CD14-positive monocyte (primary cell): ENCODE measurements around the gene CDKAL1. TPM values are rescaled to one million over a fixed set of nuclear protein-coding genes. Genes with fewer than 3 reads are reported as not detected.

Experiments used
- DNase-seq, 3 donors: peaks; one replicate each; pipeline ENCODE4 v3.0.0-alpha.2; 2011 to 2022
- H2AFZ ChIP-seq: 2 replicates; pipeline ENCODE4 v1.6.0; 2012; ENCODE audit warnings: mild to moderate bottlenecking, low read depth, low read length, inconsistent platforms; ENCODE audit not compliant: insufficient read depth, poor library complexity, severe bottlenecking
- H3K27ac ChIP-seq, 2 donors: 1 replicate in 1 of 2; 2 replicates in 1 of 2; pipeline ENCODE4 v1.5.1; 2012 to 2013; ENCODE audit warnings: low read length in 2 of 2, control low read depth in 1 of 2, inconsistent platforms in 1 of 2, low read depth in 1 of 2, mild to moderate bottlenecking in 1 of 2
- H3K27me3 ChIP-seq, 2 donors: one replicate each; pipeline versions ENCODE4 v1.6.0 to v1.6.1; 2011 to 2013; ENCODE audit warnings: low read length in 2 of 2; ENCODE audit not compliant: control insufficient read depth in 2 of 2, insufficient read depth in 2 of 2
- H3K36me3 ChIP-seq, 2 donors: replicated peaks in 1 of 2; 1 replicate in 1 of 2; 2 replicates in 1 of 2; pipeline versions ENCODE4 v1.5.1 to v1.6.1; 2012 to 2013; ENCODE audit warnings: low read length in 2 of 2, control low read depth in 1 of 2, inconsistent platforms in 1 of 2, mild to moderate bottlenecking in 1 of 2; ENCODE audit not compliant: insufficient read depth in 2 of 2, control insufficient read depth in 1 of 2
- H3K4me1 ChIP-seq, 2 donors: 1 replicate in 1 of 2; 2 replicates in 1 of 2; pipeline versions ENCODE4 v1.5.1 to v1.6.1; 2012 to 2013; ENCODE audit warnings: low read length in 2 of 2, control low read depth in 1 of 2, inconsistent platforms in 1 of 2, mild to moderate bottlenecking in 1 of 2, moderate library complexity in 1 of 2; ENCODE audit not compliant: insufficient read depth in 2 of 2, control insufficient read depth in 1 of 2
- H3K4me2 ChIP-seq: replicated peaks from 2 replicates; pipeline ENCODE3; 2012; ENCODE audit warnings: low read length, moderate library complexity, mild to moderate bottlenecking; ENCODE audit not compliant: poor library complexity, severe bottlenecking; ENCODE audit errors: extremely low read depth
- H3K4me3 ChIP-seq, 3 experiments: fragments of 200-600 bp in 1 of 3; sonication (generic) in 1 of 3; replicated peaks in 1 of 3; 1 replicate in 2 of 3; 2 replicates in 1 of 3; pipeline ENCODE4 v1.5.1; 2011 to 2013; ENCODE audit warnings: low read length in 3 of 3, mild to moderate bottlenecking in 3 of 3, control low read depth in 2 of 3, low read depth in 2 of 3, inconsistent platforms in 1 of 3, moderate library complexity in 1 of 3
- H3K79me2 ChIP-seq: 2 replicates; pipeline ENCODE4 v1.6.0; 2012; ENCODE audit warnings: mild to moderate bottlenecking, control low read depth, inconsistent platforms, low read length, moderate library complexity; ENCODE audit not compliant: insufficient read depth
- H3K9ac ChIP-seq: 2 replicates; pipeline ENCODE4 v1.6.0; 2017; ENCODE audit warnings: low read length, mild to moderate bottlenecking; ENCODE audit not compliant: insufficient read depth, poor library complexity, severe bottlenecking
- H3K9me3 ChIP-seq, 2 donors: replicated peaks in 1 of 2; 1 replicate in 1 of 2; 2 replicates in 1 of 2; pipeline versions ENCODE4 v1.5.1 to v1.6.1; 2012 to 2013; ENCODE audit warnings: low read length in 2 of 2, control low read depth in 1 of 2; ENCODE audit not compliant: control insufficient read depth in 1 of 2, insufficient read depth in 1 of 2
- H4K20me1 ChIP-seq: 2 replicates; pipeline ENCODE4 v1.6.0; 2012; ENCODE audit warnings: mild to moderate bottlenecking, low read length, control low read depth, moderate library complexity; ENCODE audit not compliant: insufficient read depth
- H3K27ac Mint-ChIP-seq, 7 donors: one replicate each; pipeline ENCODE4 v1.8.0; 2020; ENCODE audit warnings: mild to moderate bottlenecking in 7 of 7, mixed read lengths in 7 of 7, moderate library complexity in 6 of 7, inconsistent platforms in 2 of 7
- H3K27me3 Mint-ChIP-seq, 3 donors: one replicate each; pipeline ENCODE4 v1.8.0; 2021 to 2022; ENCODE audit warnings: low read depth in 3 of 3, mild to moderate bottlenecking in 3 of 3, mixed read lengths in 3 of 3, moderate library complexity in 3 of 3, inconsistent platforms in 1 of 3
- H3K36me3 Mint-ChIP-seq, 2 donors: one replicate each; pipeline ENCODE4 v1.8.0; 2020; ENCODE audit warnings: mixed read lengths in 2 of 2, inconsistent platforms in 1 of 2, mild to moderate bottlenecking in 1 of 2
- H3K4me1 Mint-ChIP-seq: one replicate; pipeline ENCODE4 v1.8.0; 2020; ENCODE audit warnings: mild to moderate bottlenecking, mixed read lengths
- H3K4me3 Mint-ChIP-seq, 2 donors: one replicate each; pipeline ENCODE4 v1.8.0; 2020; ENCODE audit warnings: mild to moderate bottlenecking in 2 of 2, mixed read lengths in 2 of 2, moderate library complexity in 1 of 2
- H3K9me3 Mint-ChIP-seq, 7 donors: one replicate each; pipeline ENCODE4 v1.8.0; 2020 to 2022; ENCODE audit warnings: mixed read lengths in 7 of 7, mild to moderate bottlenecking in 6 of 7, moderate library complexity in 6 of 7, inconsistent platforms in 2 of 7
- WGBS: methylation state at CpG from one replicate; pipeline ENCODE4 v1.1.5; 2013; ENCODE audit warnings: missing lambda C conversion rate; ENCODE audit not compliant: insufficient coverage; 5-methylcytosine and 5-hydroxymethylcytosine counted together
- intact Hi-C, 2 donors: fragments of 100-400 bp; cut with micrococcal nuclease; formaldehyde crosslinking; loops; one replicate each; pipeline versions ENCODE4 v1.15.0 to v1.15.1; 2023
- polyA plus RNA-seq, 3 donors: library from polyadenylated mRNA; depleted of rRNA in 1 of 3; unstranded in 2 of 3; stranded (reverse) in 1 of 3; fragments of 300-500 nt in 2 of 3; fragments of >200 nt in 1 of 3; fragmentation: Illumina TruSeq in 2 of 3; gene quantifications; 1 replicate in 2 of 3; 2 replicates in 1 of 3; pipeline ENCODE4 v1.2.3, GENCODE V29; 2012 to 2021
- TF ChIP-seq, protein P1 (sequence below): fragments of 200-600 bp; IDR thresholded peaks from one replicate; pipeline ENCODE4 v1.8.0; 2022; ENCODE audit warnings: antibody characterized with exemption, mild to moderate bottlenecking

The CDKAL1 gene
- polyA plus RNA-seq, 3 donors, result 3.2 to 12.4 (median 8.3) TPM

- no peaks in the 10 kb centered on the region for H3K27me3 ChIP-seq
- H3K9ac ChIP-seq, result no peak overlapping the region
- H3K9me3 Mint-ChIP-seq, result peaks cover 0 to 1% (median 0%) of the 10 kb centered on the region in 7 donors
- H3K4me3 Mint-ChIP-seq, result no peak overlapping the region
- no peak overlapping the region for H3K4me2 ChIP-seq
- H3K4me3 ChIP-seq, result no peak overlapping the region
- no peaks in the 10 kb centered on the region for H3K9me3 ChIP-seq
- H3K36me3 Mint-ChIP-seq, result no peaks in the 10 kb centered on the region
- no peaks in the 10 kb centered on the region for H3K4me1 ChIP-seq
- H2AFZ ChIP-seq, result no peak overlapping the region
- H3K79me2 ChIP-seq, result no peaks in the 10 kb centered on the region
- no peaks in the 10 kb centered on the region for H4K20me1 ChIP-seq
- H3K4me1 Mint-ChIP-seq, result no peaks in the 10 kb centered on the region
- no peaks in the 10 kb centered on the region for H3K36me3 ChIP-seq
- intact Hi-C loops, result no loop called here
- TF ChIP-seq, protein P1, sequence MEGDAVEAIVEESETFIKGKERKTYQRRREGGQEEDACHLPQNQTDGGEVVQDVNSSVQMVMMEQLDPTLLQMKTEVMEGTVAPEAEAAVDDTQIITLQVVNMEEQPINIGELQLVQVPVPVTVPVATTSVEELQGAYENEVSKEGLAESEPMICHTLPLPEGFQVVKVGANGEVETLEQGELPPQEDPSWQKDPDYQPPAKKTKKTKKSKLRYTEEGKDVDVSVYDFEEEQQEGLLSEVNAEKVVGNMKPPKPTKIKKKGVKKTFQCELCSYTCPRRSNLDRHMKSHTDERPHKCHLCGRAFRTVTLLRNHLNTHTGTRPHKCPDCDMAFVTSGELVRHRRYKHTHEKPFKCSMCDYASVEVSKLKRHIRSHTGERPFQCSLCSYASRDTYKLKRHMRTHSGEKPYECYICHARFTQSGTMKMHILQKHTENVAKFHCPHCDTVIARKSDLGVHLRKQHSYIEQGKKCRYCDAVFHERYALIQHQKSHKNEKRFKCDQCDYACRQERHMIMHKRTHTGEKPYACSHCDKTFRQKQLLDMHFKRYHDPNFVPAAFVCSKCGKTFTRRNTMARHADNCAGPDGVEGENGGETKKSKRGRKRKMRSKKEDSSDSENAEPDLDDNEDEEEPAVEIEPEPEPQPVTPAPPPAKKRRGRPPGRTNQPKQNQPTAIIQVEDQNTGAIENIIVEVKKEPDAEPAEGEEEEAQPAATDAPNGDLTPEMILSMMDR, result no peak
- no peak for DNase-seq
- H3K27ac Mint-ChIP-seq, result no peak overlapping the region
- 93% methylated on average over 2 of the region's 6 CpGs for WGBS
- no peak overlapping the region for H3K27ac ChIP-seq
- H3K27me3 Mint-ChIP-seq, result no peaks in the 10 kb centered on the region
Observed at GRCh38 chr6:21149470-21149869, 615.2 kb downstream of the CDKAL1 start.

DNA sequence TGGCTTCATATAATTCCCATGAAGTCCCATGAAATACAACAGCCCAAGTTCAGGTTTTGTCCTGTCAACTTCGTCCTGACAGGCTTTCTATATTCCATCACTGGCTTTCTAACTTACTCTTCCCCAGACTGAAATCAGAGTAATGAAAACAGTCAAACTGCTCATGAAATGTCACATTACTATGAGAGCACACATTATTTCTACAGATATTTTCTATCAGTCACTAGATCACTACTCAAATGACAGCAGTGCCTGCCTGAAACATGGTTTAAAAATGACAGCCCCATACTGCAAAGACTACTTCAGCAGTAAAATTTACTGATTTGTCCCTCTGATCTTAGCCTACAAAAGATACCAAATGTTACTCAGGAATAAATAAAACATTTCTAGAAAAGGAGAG is 616.4 kb downstream of the CDKAL1 start:
- H3K9me3 ChIP-seq, result no peaks in the 10 kb centered on the region
- Mint-ChIP-seq H3K9me3 (peaks cover 0 to 1% (median 0%) of the 10 kb centered on the region in 7 donors), H3K27ac (no peak overlapping the region), H3K36me3 (no peaks in the 10 kb centered on the region), H3K4me3 (no peak overlapping the region), H3K4me1 (no peaks in the 10 kb centered on the region), H3K27me3 (no peaks in the 10 kb centered on the region)
- no peak overlapping the region for H3K27ac ChIP-seq
- DNase-seq, result no peak
- TF ChIP-seq, protein P1, result no peak
- H3K27me3 ChIP-seq, result no peaks in the 10 kb centered on the region
- H4K20me1 ChIP-seq, result no peaks in the 10 kb centered on the region
- H3K4me3 ChIP-seq, result no peak overlapping the region
- no peak overlapping the region for H2AFZ ChIP-seq
- no peaks in the 10 kb centered on the region for H3K4me1 ChIP-seq
- H3K4me2 ChIP-seq, result no peak overlapping the region
- no peaks in the 10 kb centered on the region for H3K36me3 ChIP-seq
- intact Hi-C loops, result no loop called here
- no peaks in the 10 kb centered on the region for H3K79me2 ChIP-seq
- 67% methylated on average over 1 of the region's 1 CpG for WGBS
- H3K9ac ChIP-seq, result no peak overlapping the region
